Neutrophil (primary cell): ENCODE data around the gene LZTR1.

Source experiments
- H3K27ac ChIP-seq: fragments of 200-600 bp; sonication (generic); 2 replicates; pipeline ENCODE4 v1.5.1; 2016; ENCODE audit warnings: mild to moderate bottlenecking, moderate library complexity
- H3K27me3 ChIP-seq: fragments of 200-600 bp; sonication (generic); 2 replicates; pipeline ENCODE4 v1.6.0; 2016; ENCODE audit warnings: mild to moderate bottlenecking
- H3K36me3 ChIP-seq: fragments of 200-600 bp; sonication (generic); 2 replicates; pipeline ENCODE4 v1.5.1; 2017
- H3K4me1 ChIP-seq, 2 experiments: fragments of 200-600 bp in 1 of 2; sonication (generic) in 1 of 2; 1 replicate in 1 of 2; 2 replicates in 1 of 2; pipeline versions ENCODE4 v1.5.1 to v1.6.1; 2013 to 2016; ENCODE audit warnings: low read depth in 1 of 2, low read length in 1 of 2, mild to moderate bottlenecking in 1 of 2, moderate library complexity in 1 of 2; ENCODE audit not compliant: control insufficient read depth in 1 of 2, insufficient read depth in 1 of 2
- H3K4me3 ChIP-seq, 2 experiments: fragments of 200-600 bp in 1 of 2; sonication (generic) in 1 of 2; 1 replicate in 1 of 2; 2 replicates in 1 of 2; pipeline ENCODE4 v1.5.1; 2013 to 2016; ENCODE audit warnings: low read depth in 1 of 2, low read length in 1 of 2, mild to moderate bottlenecking in 1 of 2, moderate library complexity in 1 of 2
- H3K9me3 ChIP-seq: fragments of 200-600 bp; sonication (generic); 2 replicates; pipeline ENCODE4 v1.5.1; 2016
- CTCF ChIP-seq: fragments of 200-600 bp; sonication (generic); IDR thresholded peaks from 2 replicates; pipeline ENCODE4 v1.5.1; 2016; ENCODE audit warnings: antibody characterized with exemption

The LZTR1 gene

GRCh38 chr22:21014726-21015465, 32.8 kb downstream of the LZTR1 start, which contains the start of gene P2RX6:
P2RX6 (plus strand) TSS chr22:21015165; CDS start chr22:21015175, 10 bp downstream.
- TF ChIP-seq CTCF = no peak
- Histone ChIP-seq H3K36me3 (no peaks in the 10 kb centered on the region), H3K4me1 (peaks cover 11 to 13% of the 10 kb centered on the region in 2 experiments), H3K27ac (no peak within 1 kb of the TSS), H3K4me3 (peak within 1 kb of the TSS; percentile 14 to 45), H3K27me3 (peaks cover 57% of the 10 kb centered on the region), H3K9me3 (no peaks in the 10 kb centered on the region)

- no peak overlapping the region for H3K27ac ChIP-seq
- TF ChIP-seq CTCF = no peak
- no peaks in the 10 kb centered on the region for H3K36me3 ChIP-seq
- H3K4me1 ChIP-seq = peaks cover 11 to 13% of the 10 kb centered on the region in 2 experiments
- peaks cover 61% of the 10 kb centered on the region for H3K27me3 ChIP-seq
- no peak overlapping the region for H3K4me3 ChIP-seq
- H3K9me3 ChIP-seq = no peaks in the 10 kb centered on the region
Measured at GRCh38 chr22:21015466-21016006, 33.4 kb downstream of the LZTR1 start.

- no peak overlapping the region for H3K27ac ChIP-seq
Measured at GRCh38 chr22:21016644-21017420, 34.7 kb downstream of the LZTR1 start.

GRCh38 chr22:21018314-21018713, 36.2 kb downstream of the LZTR1 start:
- H3K9me3 ChIP-seq = no peaks in the 10 kb centered on the region
- no peak overlapping the region for H3K4me3 ChIP-seq
- TF ChIP-seq CTCF = no peak
- H3K27me3 ChIP-seq = peaks cover 47% of the 10 kb centered on the region
- H3K4me1 ChIP-seq = peaks cover 11 to 13% of the 10 kb centered on the region in 2 experiments
- H3K36me3 ChIP-seq = no peaks in the 10 kb centered on the region
- H3K27ac ChIP-seq = no peak overlapping the region

More at GRCh38 chr22:21016644-21017420, 34.7 kb downstream of the LZTR1 start:
- H3K9me3 ChIP-seq = no peaks in the 10 kb centered on the region
- no peak for TF ChIP-seq CTCF
- H3K4me1 ChIP-seq = peaks cover 11 to 13% of the 10 kb centered on the region in 2 experiments
- H3K36me3 ChIP-seq = no peaks in the 10 kb centered on the region
- H3K4me3 ChIP-seq = no peak overlapping the region
- H3K27me3 ChIP-seq = peaks cover 61% of the 10 kb centered on the region

GRCh38 chr22:21020802-21021429, 38.8 kb downstream of the LZTR1 start:
- no peaks in the 10 kb centered on the region for H3K4me1 ChIP-seq
- peaks cover 21% of the 10 kb centered on the region for H3K27me3 ChIP-seq
- H3K4me3 ChIP-seq = no peak overlapping the region
- no peak overlapping the region for H3K27ac ChIP-seq
- H3K36me3 ChIP-seq = no peaks in the 10 kb centered on the region
- no peak for TF ChIP-seq CTCF
- no peaks in the 10 kb centered on the region for H3K9me3 ChIP-seq
